ENCODE results near the gene WFIKKN1. TPM values are rescaled to one million over a fixed set of nuclear protein-coding genes. Genes with fewer than 3 reads are reported as not detected.

WFIKKN1 gene
- total RNA-seq, 6 experiments from 2014 or later, result 0.02 to 0.14 TPM; not detected in 4

DNA sequence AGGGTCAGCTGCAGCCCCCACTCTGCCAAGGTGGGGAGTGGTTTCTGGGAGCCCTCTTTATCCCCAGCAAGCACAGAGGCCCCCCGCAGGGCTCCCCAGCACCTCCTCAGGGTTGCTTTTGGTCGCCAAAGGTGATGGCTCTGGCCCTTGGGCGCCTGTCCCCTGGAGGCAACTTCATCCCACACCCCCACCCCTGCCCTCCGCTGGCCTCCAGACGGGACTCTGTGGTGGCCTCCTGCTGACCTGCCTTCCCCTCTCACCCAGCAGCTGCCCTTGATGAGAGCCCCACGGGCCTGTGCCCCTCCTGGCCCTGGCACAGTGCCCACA lies 29.3 kb downstream of the WFIKKN1 start:
- H3K9me3 Mint-ChIP-seq, result no peaks in the 10 kb centered on the region
- no peaks in the 10 kb centered on the region for H3K4me1 Mint-ChIP-seq (ENCODE audit: low read depth)
- no peak for TF ChIP-seq CTCF (IDR thresholded peaks at IDR 0.05)
- no peak overlapping the region for H3K4me3 Mint-ChIP-seq
- H3K27me3 Mint-ChIP-seq (ENCODE audit: insufficient read depth), result no peaks in the 10 kb centered on the region
- H3K27ac Mint-ChIP-seq, result no peak overlapping the region
- H3K36me3 Mint-ChIP-seq (ENCODE audit: low read depth), result no peaks in the 10 kb centered on the region
- no peak for DNase-seq

GRCh38 chr16:660459-661183 lies 29.8 kb downstream of the WFIKKN1 start:
- H3K27me3 Mint-ChIP-seq (ENCODE audit: insufficient read depth), result no peaks in the 10 kb centered on the region
- H3K4me3 Mint-ChIP-seq, result peak overlapping the region; percentile 13; the same call in 1 of the 2 replicates
- no peak overlapping the region; the same call in 1 of the 2 replicates for H3K27ac Mint-ChIP-seq
- no peaks in the 10 kb centered on the region for H3K4me1 Mint-ChIP-seq (ENCODE audit: low read depth)
- H3K9me3 Mint-ChIP-seq, result no peaks in the 10 kb centered on the region
- peak; percentile 73 for TF ChIP-seq CTCF (IDR thresholded peaks at IDR 0.05)
- no peaks in the 10 kb centered on the region for H3K36me3 Mint-ChIP-seq (ENCODE audit: low read depth)
- DNase-seq, result peak; percentile 76

DNA sequence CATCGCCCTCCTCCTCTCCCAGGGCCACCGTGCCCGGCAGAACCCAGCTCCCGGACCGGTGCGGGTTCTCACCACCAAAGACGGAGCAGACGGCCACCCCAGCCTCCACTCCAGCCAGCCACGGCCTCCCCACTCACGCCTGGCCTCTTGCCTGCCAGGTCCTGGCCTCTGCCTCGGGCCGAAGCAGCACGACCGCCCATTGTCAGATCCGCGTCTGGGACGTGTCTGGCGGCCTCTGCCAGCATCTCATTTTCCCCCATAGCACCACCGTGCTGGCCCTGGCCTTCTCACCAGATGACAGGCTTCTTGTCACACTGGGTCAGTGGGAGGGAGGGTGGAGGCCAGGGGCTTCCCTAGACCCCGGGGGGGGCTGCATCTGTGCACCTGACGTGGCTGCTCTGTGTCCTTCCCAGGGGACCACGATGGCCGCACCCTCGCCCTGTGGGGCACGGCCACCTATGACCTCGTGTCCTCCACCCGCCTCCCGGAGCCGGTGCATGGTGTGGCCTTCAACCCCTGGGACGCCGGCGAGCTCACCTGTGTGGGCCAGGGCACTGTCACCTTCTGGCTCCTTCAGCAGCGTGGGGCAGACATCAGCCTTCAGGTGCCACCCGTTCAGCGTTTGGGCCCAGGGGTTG lies 30.5 kb downstream of the WFIKKN1 start:
- no peaks in the 10 kb centered on the region for H3K9me3 Mint-ChIP-seq
- no peaks in the 10 kb centered on the region for H3K36me3 Mint-ChIP-seq (ENCODE audit: low read depth)
- no peaks in the 10 kb centered on the region; the same call in 1 of the 2 replicates for H3K27me3 Mint-ChIP-seq (ENCODE audit: insufficient read depth)
- DNase-seq, result no peak
- no peaks in the 10 kb centered on the region for H3K4me1 Mint-ChIP-seq (ENCODE audit: low read depth)
- H3K27ac Mint-ChIP-seq, result no peak overlapping the region
- peak; percentile 3; the same call in 1 of the 2 replicates for TF ChIP-seq CTCF (IDR thresholded peaks at IDR 0.05)
- peak overlapping the region; percentile 13; the same call in 1 of the 2 replicates for H3K4me3 Mint-ChIP-seq

GRCh38 chr16:662095-662494 lies 31.3 kb downstream of the WFIKKN1 start:
- DNase-seq, result no peak
- Mint-ChIP-seq H3K4me1 (ENCODE audit: low read depth) (no peaks in the 10 kb centered on the region), H3K27me3 (ENCODE audit: insufficient read depth) (no peaks in the 10 kb centered on the region; the same call in 1 of the 2 replicates), H3K27ac (no peak overlapping the region), H3K36me3 (ENCODE audit: low read depth) (no peaks in the 10 kb centered on the region), H3K4me3 (no peak overlapping the region), H3K9me3 (no peaks in the 10 kb centered on the region)
- TF ChIP-seq CTCF (IDR thresholded peaks at IDR 0.05), result no peak

GRCh38 chr16:662597-662996 lies 31.8 kb downstream of the WFIKKN1 start:
- no peak overlapping the region for H3K4me3 Mint-ChIP-seq

More at GRCh38 chr16:662597-662996, 31.8 kb downstream of the WFIKKN1 start:
- Mint-ChIP-seq H3K27ac (no peak overlapping the region), H3K4me1 (ENCODE audit: low read depth) (no peaks in the 10 kb centered on the region), H3K27me3 (ENCODE audit: insufficient read depth) (no peaks in the 10 kb centered on the region; the same call in 1 of the 2 replicates), H3K36me3 (ENCODE audit: low read depth) (no peaks in the 10 kb centered on the region), H3K9me3 (no peaks in the 10 kb centered on the region)
- no peak for DNase-seq
- TF ChIP-seq CTCF (IDR thresholded peaks at IDR 0.05), result no peak
